ENCODE measurements around the gene NUDT22.

Gene NUDT22

GRCh38 chr11:64235437-64236161 is 9.5 kb downstream of the NUDT22 start:
- no peaks in the 10 kb centered on the region for H3K27me3 ChIP-seq (ENCODE audit: low read length)
- H3F3A ChIP-seq (ENCODE audit: insufficient read depth), result peaks cover 37% of the 10 kb centered on the region
- no peak overlapping the region for H2AFZ ChIP-seq (ENCODE audit: low read depth, low read length, severe bottlenecking)
- H3K9me3 ChIP-seq (ENCODE audit: insufficient read depth, low read length), result no peaks in the 10 kb centered on the region
- peak overlapping the region; percentile 81 for H3K4me2 ChIP-seq (ENCODE audit: low read depth, low read length, poor library complexity, severe bottlenecking)
- H3K79me2 ChIP-seq (ENCODE audit: insufficient read depth, low read length), result peaks cover 7% of the 10 kb centered on the region; the same call in 1 of the 2 replicates
- H3K27ac ChIP-seq (ENCODE audit: low read depth, low read length), result peak overlapping the region; percentile 62
- TF ChIP-seq CTCF (IDR thresholded peaks at IDR 0.05; ENCODE audit: insufficient read depth, low read length, poor library complexity, severe bottlenecking), result no peak
- TF ChIP-seq EZH2phosphoT487 (conservative IDR thresholded peaks at IDR 0.05; ENCODE audit: low read length), result no peak
- no peaks in the 10 kb centered on the region for H3K9me2 ChIP-seq (replicated peaks; ENCODE audit: insufficient read depth, low read length)
- no peaks in the 10 kb centered on the region for H3K36me3 ChIP-seq (ENCODE audit: low read length)
- H3K9ac ChIP-seq (ENCODE audit: low read length), result peak overlapping the region; percentile 73
- H4K20me1 ChIP-seq (ENCODE audit: low read depth, low read length), result no peaks in the 10 kb centered on the region
- peak overlapping the region; percentile 72 for H3K4me3 ChIP-seq (ENCODE audit: insufficient read depth, low read length, poor library complexity, severe bottlenecking)

GRCh38 chr11:64237484-64237951 is 11.4 kb downstream of the NUDT22 start:
- peaks cover 37% of the 10 kb centered on the region for H3F3A ChIP-seq (ENCODE audit: insufficient read depth)
- H3K9me2 ChIP-seq (replicated peaks; ENCODE audit: insufficient read depth, low read length), result no peaks in the 10 kb centered on the region
- H3K27ac ChIP-seq (ENCODE audit: low read depth, low read length), result no peak overlapping the region
- H3K4me2 ChIP-seq (ENCODE audit: low read depth, low read length, poor library complexity, severe bottlenecking), result no peak overlapping the region
- peaks cover 13% of the 10 kb centered on the region; the same call in 1 of the 2 replicates for H3K79me2 ChIP-seq (ENCODE audit: insufficient read depth, low read length)
- no peaks in the 10 kb centered on the region for H3K36me3 ChIP-seq (ENCODE audit: low read length)
- no peaks in the 10 kb centered on the region for H4K20me1 ChIP-seq (ENCODE audit: low read depth, low read length)
- no peak overlapping the region for H2AFZ ChIP-seq (ENCODE audit: low read depth, low read length, severe bottlenecking)
- H3K27me3 ChIP-seq (ENCODE audit: low read length), result no peaks in the 10 kb centered on the region
- TF ChIP-seq CTCF (IDR thresholded peaks at IDR 0.05; ENCODE audit: insufficient read depth, low read length, poor library complexity, severe bottlenecking) (no peak), EZH2phosphoT487 (conservative IDR thresholded peaks at IDR 0.05; ENCODE audit: low read length) (no peak)
- no peak overlapping the region for H3K4me3 ChIP-seq (ENCODE audit: insufficient read depth, low read length, poor library complexity, severe bottlenecking)
- no peak overlapping the region for H3K9ac ChIP-seq (ENCODE audit: low read length)
- no peaks in the 10 kb centered on the region for H3K9me3 ChIP-seq (ENCODE audit: insufficient read depth, low read length)

- H3K27ac ChIP-seq (ENCODE audit: low read depth, low read length), result 0 out of 2 replicates have a peak overlapping the region, but pooled peaks have one; percentile 3
- H3K79me2 ChIP-seq (ENCODE audit: insufficient read depth, low read length), result peaks cover 13% of the 10 kb centered on the region; the same call in 1 of the 2 replicates
- TF ChIP-seq CTCF (IDR thresholded peaks at IDR 0.05; ENCODE audit: insufficient read depth, low read length, poor library complexity, severe bottlenecking) (no peak), EZH2phosphoT487 (conservative IDR thresholded peaks at IDR 0.05; ENCODE audit: low read length) (no peak)
- H3K36me3 ChIP-seq (ENCODE audit: low read length), result no peaks in the 10 kb centered on the region
- H3K4me2 ChIP-seq (ENCODE audit: low read depth, low read length, poor library complexity, severe bottlenecking), result no peak overlapping the region
- no peaks in the 10 kb centered on the region for H3K9me2 ChIP-seq (replicated peaks; ENCODE audit: insufficient read depth, low read length)
- no peaks in the 10 kb centered on the region for H3K27me3 ChIP-seq (ENCODE audit: low read length)
- no peak overlapping the region for H3K9ac ChIP-seq (ENCODE audit: low read length)
- no peak overlapping the region for H2AFZ ChIP-seq (ENCODE audit: low read depth, low read length, severe bottlenecking)
- peaks cover 34% of the 10 kb centered on the region for H3F3A ChIP-seq (ENCODE audit: insufficient read depth)
- H3K4me3 ChIP-seq (ENCODE audit: insufficient read depth, low read length, poor library complexity, severe bottlenecking), result no peak overlapping the region
- no peaks in the 10 kb centered on the region for H4K20me1 ChIP-seq (ENCODE audit: low read depth, low read length)
- H3K9me3 ChIP-seq (ENCODE audit: insufficient read depth, low read length), result no peaks in the 10 kb centered on the region
Measured at GRCh38 chr11:64238076-64238475, 12.0 kb downstream of the NUDT22 start.
